Fibroblast of pulmonary artery (primary cell): ENCODE results near the gene PDE6D.

Experiments used
- DNase-seq: peaks from one replicate; pipeline ENCODE4 v3.0.0-alpha.2; 2010; ENCODE audit warnings: low read depth
- H3K4me3 ChIP-seq: replicated peaks from 2 replicates; pipeline ENCODE4 v1.5.1; 2011; ENCODE audit warnings: low read depth, mild to moderate bottlenecking, control low read depth, low read length, moderate library complexity
- CTCF ChIP-seq: IDR thresholded peaks from 2 replicates; pipeline ENCODE4 v1.5.1; 2011; ENCODE audit warnings: mild to moderate bottlenecking, control low read depth, low read length, inconsistent platforms; ENCODE audit errors: missing control alignments

The PDE6D gene

GRCh38 chr2:231718799-231719198, 62.3 kb downstream of the PDE6D start:
- DNase-seq = no peak
- no peak overlapping the region for H3K4me3 ChIP-seq
- TF ChIP-seq CTCF = no peak

GRCh38 chr2:231717281-231718171, 63.6 kb downstream of the PDE6D start:
- no peak overlapping the region for H3K4me3 ChIP-seq
- TF ChIP-seq CTCF = no peak
- DNase-seq = peak; percentile 57

- TF ChIP-seq CTCF = no peak
- H3K4me3 ChIP-seq = no peak overlapping the region
- peak; percentile 47 for DNase-seq
Measured at GRCh38 chr2:231716666-231717280, 64.3 kb downstream of the PDE6D start.

- DNase-seq = peak; percentile 37
- TF ChIP-seq CTCF = no peak
- H3K4me3 ChIP-seq = no peak overlapping the region
Measured at GRCh38 chr2:231715988-231716616, 65.0 kb downstream of the PDE6D start.

GRCh38 chr2:231715499-231715837, 65.6 kb downstream of the PDE6D start:
- TF ChIP-seq CTCF = no peak
- DNase-seq = no peak
- no peak overlapping the region for H3K4me3 ChIP-seq

GRCh38 chr2:231714639-231715498, 66.2 kb downstream of the PDE6D start:
- peak; percentile 73 for TF ChIP-seq CTCF
- peak; percentile 50 for DNase-seq
- H3K4me3 ChIP-seq = no peak overlapping the region
